Mucosa of stomach (tissue), 1 donor: ENCODE results near the gene RTP5.
"Not testable (repeated sequence)": the region's sequence is repeated elsewhere in the genome, so short reads cannot be mapped to it uniquely, and the experiment has no call there.

Source experiments
- H3K27me3 ChIP-seq: one replicate; pipeline ENCODE4 v1.7.0; 2013; ENCODE audit warnings: mild to moderate bottlenecking, low read length; ENCODE audit not compliant: control insufficient read depth, insufficient read depth
- H3K36me3 ChIP-seq: one replicate; pipeline ENCODE4 v1.7.0; 2013; ENCODE audit warnings: low read length; ENCODE audit not compliant: control insufficient read depth, insufficient read depth
- H3K4me1 ChIP-seq: one replicate; pipeline ENCODE4 v1.7.0; 2013; ENCODE audit warnings: mild to moderate bottlenecking, low read length; ENCODE audit not compliant: control insufficient read depth, insufficient read depth
- H3K4me3 ChIP-seq: one replicate; pipeline ENCODE4 v1.7.0; 2013; ENCODE audit warnings: low read length
- H3K9ac ChIP-seq: one replicate; pipeline ENCODE4 v1.7.0; 2013; ENCODE audit warnings: mild to moderate bottlenecking, low read length, moderate library complexity
- H3K9me3 ChIP-seq: one replicate; pipeline ENCODE4 v1.7.0; 2013; ENCODE audit warnings: mild to moderate bottlenecking, low read length, moderate library complexity; ENCODE audit not compliant: control insufficient read depth
- donor health status: Pancreatic carcinoma.

Gene RTP5

DNA sequence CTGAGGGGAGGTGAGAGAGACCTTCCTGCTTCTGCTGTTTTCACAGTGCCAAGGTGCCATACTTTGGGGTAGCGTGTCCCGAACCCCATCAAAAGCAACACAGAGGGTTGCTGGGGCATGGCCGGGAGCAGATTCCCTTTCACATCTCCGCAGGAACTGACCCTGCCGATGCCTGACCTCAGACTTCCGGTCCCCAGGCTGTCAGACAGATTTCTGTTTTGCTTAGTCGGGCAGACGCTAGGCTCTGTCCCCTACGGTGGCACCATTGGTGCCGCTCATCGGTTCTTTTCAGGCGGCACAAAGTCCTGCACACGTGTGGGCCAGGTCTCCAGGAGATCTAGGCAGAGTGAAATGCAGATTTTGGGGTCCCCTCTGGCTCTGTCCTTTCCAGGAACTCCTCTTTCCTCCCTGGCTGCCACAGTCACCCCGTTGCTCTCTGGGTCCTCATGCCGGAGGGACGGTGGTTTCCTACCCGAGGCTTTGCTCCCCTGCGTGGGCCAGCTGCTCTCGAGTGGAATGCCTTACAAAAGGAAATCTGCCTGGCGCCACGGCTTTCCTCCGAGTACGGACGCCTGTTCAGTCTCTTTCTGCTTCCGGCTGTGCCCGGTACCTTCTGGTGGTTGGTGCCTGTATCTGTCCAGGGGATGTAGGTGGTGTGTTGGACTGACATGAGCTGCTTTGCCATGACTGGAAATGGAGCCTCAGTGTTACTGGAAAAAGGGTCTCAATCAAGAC lies 39.3 kb downstream of the RTP5 start:
- no peaks in the 10 kb centered on the region for H3K36me3 ChIP-seq
- no peak overlapping the region for H3K4me3 ChIP-seq
- no peaks in the 10 kb centered on the region for H3K27me3 ChIP-seq
- H3K4me1 ChIP-seq = no peaks in the 10 kb centered on the region
- H3K9ac ChIP-seq = no peak overlapping the region
- H3K9me3 ChIP-seq = no peaks in the 10 kb centered on the region

DNA sequence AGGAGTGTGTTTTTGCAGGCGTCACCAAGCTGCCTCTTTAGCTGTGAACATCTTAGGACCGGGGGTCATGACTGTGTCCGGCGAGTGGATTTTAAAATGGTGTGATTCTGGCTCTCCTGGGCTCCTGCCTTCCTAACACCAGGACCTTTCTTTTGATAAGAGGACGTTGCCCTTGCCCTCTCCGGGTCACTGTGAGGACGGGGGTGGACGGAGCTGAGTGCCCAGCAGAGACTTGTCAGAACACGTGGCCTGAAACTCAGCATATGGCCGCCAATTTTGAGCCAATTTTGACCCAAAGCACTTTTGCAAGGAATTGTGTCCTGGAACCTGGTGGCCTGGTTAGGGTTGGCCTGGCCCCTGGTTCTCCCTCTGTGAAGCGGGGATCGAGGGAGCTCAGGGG lies 40.2 kb downstream of the RTP5 start:
- Histone ChIP-seq H3K36me3 (no peaks in the 10 kb centered on the region), H3K4me3 (no peak overlapping the region), H3K27me3 (no peaks in the 10 kb centered on the region), H3K9ac (no peak overlapping the region), H3K9me3 (no peaks in the 10 kb centered on the region), H3K4me1 (no peaks in the 10 kb centered on the region)

DNA sequence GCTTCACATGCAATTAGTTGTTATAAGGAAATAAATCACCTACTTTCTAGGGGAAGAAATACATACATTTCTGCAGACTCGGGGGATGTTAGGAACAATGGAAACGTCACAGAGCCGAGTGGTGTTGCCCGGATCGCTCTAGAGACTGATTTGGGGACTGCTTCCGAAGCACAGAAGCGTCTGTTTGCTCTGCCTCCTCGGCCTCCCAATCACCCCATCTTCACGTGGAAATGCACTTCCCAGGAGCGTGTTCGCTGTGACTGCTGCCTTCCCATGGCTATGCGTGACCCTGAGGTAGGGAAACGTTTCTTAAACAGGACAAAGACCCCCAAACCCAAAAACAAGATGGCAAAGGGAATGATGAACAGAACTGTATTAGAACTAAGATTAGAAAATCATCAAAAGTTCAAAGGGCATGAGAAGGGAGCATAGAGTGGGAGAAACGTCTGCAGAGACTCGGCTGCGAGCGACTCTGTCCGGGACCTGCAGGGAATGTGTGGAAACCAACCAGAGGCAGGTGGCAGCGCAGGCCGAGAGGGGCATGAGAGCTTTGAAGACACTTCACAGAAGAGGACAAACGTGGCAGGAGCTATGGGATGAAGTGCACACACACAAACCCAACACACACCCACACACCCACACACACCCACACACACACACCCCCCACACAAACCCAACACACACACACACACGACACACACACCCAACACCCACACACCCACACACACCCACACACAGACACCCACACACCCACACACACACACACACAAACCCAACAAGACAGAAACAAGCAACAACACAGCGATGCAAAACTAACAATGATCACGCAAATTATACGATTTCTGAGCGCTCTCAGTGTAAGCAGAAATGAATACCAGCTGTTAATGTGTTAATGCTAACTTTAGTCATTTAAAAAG lies 41.3 kb downstream of the RTP5 start:
- no peaks in the 10 kb centered on the region for H3K36me3 ChIP-seq
- H3K4me3 ChIP-seq = no peak overlapping the region
- H3K9ac ChIP-seq = no peak overlapping the region
- H3K27me3 ChIP-seq = no peaks in the 10 kb centered on the region
- H3K9me3 ChIP-seq = no peaks in the 10 kb centered on the region
- no peaks in the 10 kb centered on the region for H3K4me1 ChIP-seq

DNA sequence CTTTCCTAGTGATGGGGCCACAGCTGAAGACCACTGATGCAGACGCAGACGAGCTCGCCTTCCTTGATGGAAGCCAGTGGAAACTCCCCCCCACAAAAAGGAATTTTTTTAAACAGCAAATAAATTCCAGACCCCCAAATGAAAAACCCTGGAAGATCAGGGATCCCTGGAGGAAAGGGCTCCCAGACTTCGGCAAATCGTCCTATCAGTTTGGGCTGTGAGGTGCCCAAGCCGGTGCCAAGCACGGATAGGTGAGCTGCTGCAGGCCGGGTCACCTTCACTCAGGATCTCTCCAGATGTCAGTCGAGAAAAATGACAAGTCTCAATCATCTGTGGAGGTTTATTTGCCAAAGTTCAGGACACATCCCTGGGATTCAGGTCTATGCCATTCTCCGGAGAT lies 42.0 kb downstream of the RTP5 start:
- H3K27me3 ChIP-seq = no peaks in the 10 kb centered on the region

DNA sequence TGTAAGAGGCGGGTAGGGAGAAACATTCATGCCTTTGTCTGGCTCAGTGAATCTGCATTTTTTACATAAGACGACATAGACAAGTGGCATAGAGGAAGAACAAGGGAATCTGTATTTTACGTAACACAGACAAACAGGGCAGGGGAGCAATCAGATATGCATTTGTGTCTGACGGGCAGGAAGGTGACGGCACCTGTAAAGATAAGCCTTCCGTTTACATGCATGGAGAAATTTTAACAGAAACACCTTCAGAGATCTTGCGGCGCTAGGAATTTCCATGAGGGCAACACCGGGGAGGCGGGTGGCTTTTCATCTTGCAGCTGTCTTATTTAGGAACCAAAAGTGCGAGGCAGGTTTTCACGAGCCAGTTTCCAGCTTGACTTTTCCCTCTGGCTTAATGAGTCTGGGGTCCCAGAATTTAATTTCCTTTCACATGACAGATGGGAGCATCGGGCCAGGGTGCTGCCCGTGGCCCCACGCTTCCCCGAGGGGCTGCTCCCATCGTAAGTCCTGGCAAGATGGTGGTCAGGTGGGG lies 42.6 kb downstream of the RTP5 start:
- Histone ChIP-seq H3K9ac (no peak overlapping the region), H3K36me3 (no peaks in the 10 kb centered on the region), H3K4me1 (no peaks in the 10 kb centered on the region), H3K27me3 (no peaks in the 10 kb centered on the region), H3K4me3 (no peak overlapping the region), H3K9me3 (no peaks in the 10 kb centered on the region)

More for the DNA sequence above, 42.0 kb downstream of the RTP5 start:
- Histone ChIP-seq H3K4me3 (no peak overlapping the region), H3K36me3 (no peaks in the 10 kb centered on the region), H3K9me3 (no peaks in the 10 kb centered on the region), H3K9ac (no peak overlapping the region), H3K4me1 (no peaks in the 10 kb centered on the region)

DNA sequence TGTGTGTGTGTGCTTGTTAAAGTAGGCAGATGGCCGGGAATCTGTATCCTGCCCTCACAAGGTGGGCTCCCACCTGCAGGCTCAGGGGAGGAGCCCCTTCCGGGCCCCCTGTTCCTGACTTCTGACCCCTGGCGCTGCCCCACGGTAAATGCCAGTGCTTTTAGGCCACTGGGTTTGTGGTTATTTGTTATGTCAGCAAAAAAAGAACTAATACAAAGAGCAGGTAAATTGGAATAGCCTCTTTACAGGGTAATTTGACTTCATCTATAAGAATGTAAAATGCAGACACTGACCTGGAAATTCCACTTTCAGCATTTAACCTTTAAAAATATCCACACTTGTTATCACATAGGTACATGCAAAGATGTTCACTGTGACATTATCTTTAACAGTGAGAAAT lies 44.2 kb downstream of the RTP5 start:
- no peaks in the 10 kb centered on the region for H3K9me3 ChIP-seq
- H3K27me3 ChIP-seq = no peaks in the 10 kb centered on the region
- H3K4me1 ChIP-seq = no peaks in the 10 kb centered on the region
- H3K4me3 ChIP-seq = no peak overlapping the region
- H3K9ac ChIP-seq = no peak overlapping the region
- no peaks in the 10 kb centered on the region for H3K36me3 ChIP-seq

DNA sequence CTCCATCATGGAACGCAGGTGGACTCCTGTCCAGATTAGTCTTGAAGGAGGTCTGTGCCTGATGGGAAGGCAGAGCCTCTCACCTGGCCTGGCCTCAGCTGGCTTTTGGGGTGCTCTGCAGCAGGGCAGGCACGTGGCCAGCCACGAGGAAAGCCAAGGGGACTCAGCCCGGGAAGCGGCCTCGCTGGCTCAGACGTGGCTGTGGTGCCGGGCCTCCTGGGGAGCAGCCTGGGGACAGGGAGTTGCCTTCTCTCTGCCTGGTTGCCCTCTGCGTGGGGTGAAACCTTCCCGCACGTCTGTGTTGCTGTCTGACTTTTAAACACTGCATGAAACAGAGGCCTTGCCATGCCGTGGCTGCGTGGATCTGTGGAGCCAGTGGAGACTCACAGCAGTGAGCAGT lies 45.0 kb downstream of the RTP5 start:
- Histone ChIP-seq H3K4me3 (no peak overlapping the region), H3K9me3 (no peaks in the 10 kb centered on the region), H3K4me1 (no peaks in the 10 kb centered on the region), H3K27me3 (no peaks in the 10 kb centered on the region), H3K9ac (no peak overlapping the region), H3K36me3 (no peaks in the 10 kb centered on the region)

DNA sequence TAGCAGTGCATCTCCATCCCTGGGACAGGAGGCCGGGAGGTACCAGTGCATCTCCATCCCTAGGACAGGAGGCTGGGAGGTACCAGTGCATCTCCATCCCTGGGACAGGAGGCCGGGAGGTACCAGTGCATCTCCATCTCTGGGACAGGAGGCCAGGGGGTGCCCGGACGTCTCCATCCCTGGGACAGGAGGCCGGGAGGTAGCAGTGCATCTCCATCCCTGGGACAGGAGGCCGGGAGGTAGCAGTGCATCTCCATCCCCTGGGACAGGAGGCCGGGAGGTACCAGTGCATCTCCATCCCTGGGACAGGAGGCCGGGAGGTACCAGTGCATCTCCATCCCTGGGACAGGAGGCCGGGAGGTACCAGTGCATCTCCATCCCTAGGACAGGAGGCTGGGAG lies 52.1 kb downstream of the RTP5 start:
- not testable (repeated sequence) for H3K27me3 ChIP-seq, H3K36me3 ChIP-seq, H3K4me3 ChIP-seq, H3K4me1 ChIP-seq, H3K9me3 ChIP-seq, H3K9ac ChIP-seq

DNA sequence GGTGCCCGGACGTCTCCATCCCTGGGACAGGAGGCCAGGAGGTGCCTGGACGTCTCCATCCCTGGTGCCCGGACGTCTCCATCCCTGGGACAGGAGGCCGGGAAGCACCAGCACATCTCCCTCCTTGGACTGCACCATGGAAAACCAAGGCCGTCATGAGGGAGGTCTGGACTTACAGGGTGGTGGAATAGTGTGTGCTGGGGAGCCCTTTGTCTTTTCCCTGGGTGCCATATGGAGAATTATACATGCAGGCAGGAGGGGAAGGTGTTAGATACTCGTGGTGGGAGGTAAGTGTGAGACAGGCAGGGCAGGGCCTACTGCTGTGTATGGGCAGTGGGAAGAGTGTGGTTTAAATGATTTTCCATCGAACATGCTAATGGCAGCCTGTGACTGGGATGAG lies 52.9 kb downstream of the RTP5 start:
- H3K27me3 ChIP-seq = no peaks in the 10 kb centered on the region
- no peaks in the 10 kb centered on the region for H3K36me3 ChIP-seq
- no peaks in the 10 kb centered on the region for H3K4me1 ChIP-seq
- H3K4me3 ChIP-seq = no peak overlapping the region
- no peaks in the 10 kb centered on the region for H3K9me3 ChIP-seq
- H3K9ac ChIP-seq = no peak overlapping the region

DNA sequence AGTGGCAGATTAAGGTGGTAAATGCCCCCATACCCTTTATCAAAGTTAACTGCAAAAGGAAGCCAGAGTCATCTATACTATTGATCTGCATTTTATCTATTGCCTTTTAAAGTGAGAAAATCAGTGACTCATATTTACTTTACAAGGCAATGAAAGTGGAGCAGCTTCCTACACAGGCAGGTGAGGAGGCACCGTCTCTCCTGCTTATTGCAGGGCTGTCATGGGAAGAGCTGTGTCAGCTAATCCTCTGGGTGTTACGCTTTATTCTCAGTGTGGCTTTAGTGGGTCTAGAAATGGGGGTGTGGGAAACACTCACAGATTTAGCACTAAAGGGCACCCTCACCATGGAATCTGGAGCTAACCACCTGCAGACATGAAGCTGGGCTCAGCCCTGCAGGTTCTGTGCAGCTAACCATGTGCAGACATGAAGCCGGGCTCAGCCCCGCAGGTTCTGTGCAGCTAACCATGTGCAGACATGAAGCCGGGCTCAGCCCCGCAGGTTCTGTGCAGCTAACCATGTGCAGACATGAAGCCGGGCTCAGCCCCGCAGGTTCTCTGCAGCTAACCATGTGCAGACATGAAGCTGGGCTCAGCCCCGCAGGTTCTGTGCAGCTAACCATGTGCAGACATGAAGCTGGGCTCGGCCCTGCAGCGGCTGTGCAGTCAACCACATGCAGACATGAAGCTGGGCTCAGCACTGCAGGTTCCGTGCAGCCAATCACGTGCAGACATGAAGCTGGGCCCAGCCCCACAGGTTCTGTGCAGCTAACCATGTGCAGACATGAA lies 53.5 kb downstream of the RTP5 start:
- H3K27me3 ChIP-seq, H3K4me3 ChIP-seq, H3K9me3 ChIP-seq, H3K4me1 ChIP-seq, H3K36me3 ChIP-seq, H3K9ac ChIP-seq: not testable (repeated sequence)
